ENCODE results near the gene PIN4. TPM values are rescaled to one million over a fixed set of nuclear protein-coding genes. Genes with fewer than 3 reads are reported as not detected.
A peak's percentile ranks its signal among the peaks of the same experiment; 100 is the strongest.
"Not testable (repeated sequence)": the region's sequence is repeated elsewhere in the genome, so short reads cannot be mapped to it uniquely, and the experiment has no call there.

PIN4 gene
- total RNA-seq, 1 donor from 2014 or later = 13.4 TPM

- DNase-seq (ENCODE audit: low spot score) = no peak
Measured at GRCh38 chrX:72201836-72202536, 20.4 kb downstream of the PIN4 start.

- no peak for DNase-seq (ENCODE audit: low spot score)
Measured at GRCh38 chrX:72202792-72203401, 21.3 kb downstream of the PIN4 start.

GRCh38 chrX:72203421-72203820 lies 21.9 kb downstream of the PIN4 start:
- DNase-seq (ENCODE audit: low spot score) = no peak

- DNase-seq (ENCODE audit: low spot score) = no peak
Measured at GRCh38 chrX:72205706-72206105, 24.1 kb downstream of the PIN4 start.

- DNase-seq (ENCODE audit: low spot score) = no peak
Measured at GRCh38 chrX:72207366-72207765, 25.8 kb downstream of the PIN4 start.

GRCh38 chrX:72208126-72208800 lies 26.7 kb downstream of the PIN4 start:
- no peak for DNase-seq (ENCODE audit: low spot score)

GRCh38 chrX:72216973-72217372 lies 35.4 kb downstream of the PIN4 start:
- DNase-seq (ENCODE audit: low spot score) = no peak

- not testable (repeated sequence) for DNase-seq (ENCODE audit: low spot score)
Measured at GRCh38 chrX:72220375-72220774, 38.8 kb downstream of the PIN4 start.

- no peak for DNase-seq (ENCODE audit: low spot score)
Measured at GRCh38 chrX:72230290-72230689, 48.7 kb downstream of the PIN4 start.

GRCh38 chrX:72236841-72237240 lies 55.3 kb downstream of the PIN4 start:
- DNase-seq (ENCODE audit: low spot score) = no peak

- DNase-seq (ENCODE audit: low spot score) = no peak
Measured at GRCh38 chrX:72238183-72238582, 56.6 kb downstream of the PIN4 start.

GRCh38 chrX:72238721-72239475 lies 57.3 kb downstream of the PIN4 start, which contains the start of gene ERCC6L:
TSS of gene ERCC6L (minus strand) at chrX:72239027. CDS start at chrX:72238911, 116 bp downstream.
- DNase-seq (ENCODE audit: low spot score) = peak; percentile 86

GRCh38 chrX:72240976-72241375 lies 59.4 kb downstream of the PIN4 start:
- DNase-seq (ENCODE audit: low spot score) = no peak

GRCh38 chrX:72243472-72243871 lies 61.9 kb downstream of the PIN4 start:
- no peak for DNase-seq (ENCODE audit: low spot score)

GRCh38 chrX:72245461-72246089 lies 64.0 kb downstream of the PIN4 start:
- peak; percentile 52 for DNase-seq (ENCODE audit: low spot score)

GRCh38 chrX:72247206-72247942 lies 65.8 kb downstream of the PIN4 start:
- DNase-seq (ENCODE audit: low spot score) = no peak

Other genes with a start within 250 kb of the PIN4 start
- 9.8 TPM for gene RTL5, start 49.8 kb upstream of the PIN4 start, total RNA-seq
- 0.26 TPM for gene ERCC6L, start 57.3 kb downstream of the PIN4 start, total RNA-seq
- 1,737 TPM for gene RPS4X, start 95.5 kb downstream of the PIN4 start, total RNA-seq
- gene CITED1, start 124.2 kb downstream of the PIN4 start, total RNA-seq = not detected